Loucy (cell line): ENCODE data around the gene NRGN.

ENCODE experiments used
- EZH2phosphoT487 ChIP-seq: fragments of 200-600 bp; IDR thresholded peaks from 2 replicates; pipeline ENCODE4 v1.6.1; 2018; ENCODE audit warnings: antibody characterized with exemption, mild to moderate bottlenecking, moderate library complexity, borderline replicate concordance
- TF ChIP-seq, protein P1 (sequence below): fragments of 200-600 bp; sonication (generic); conservative IDR thresholded peaks from 2 replicates; pipeline ENCODE4 v1.5.1; 2014; ENCODE audit warnings: mild to moderate bottlenecking, antibody characterized with exemption, low read length

DNA sequence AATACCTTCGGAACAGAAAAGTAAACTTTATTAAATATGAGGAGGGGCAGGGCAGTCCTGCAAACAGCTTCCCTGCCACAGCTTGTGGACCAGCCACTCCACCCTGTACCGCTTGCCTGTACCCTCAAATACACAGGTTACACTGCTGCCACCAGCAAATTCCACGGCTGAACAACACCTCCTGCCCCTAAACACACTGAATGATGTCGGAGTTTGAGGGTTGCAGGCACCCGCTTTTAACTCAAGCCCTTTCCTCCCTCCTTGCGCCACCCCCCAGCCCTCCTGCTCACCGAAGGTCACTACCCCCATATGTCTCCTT lies 8.3 kb downstream of the NRGN start:
- TF ChIP-seq, protein P1, sequence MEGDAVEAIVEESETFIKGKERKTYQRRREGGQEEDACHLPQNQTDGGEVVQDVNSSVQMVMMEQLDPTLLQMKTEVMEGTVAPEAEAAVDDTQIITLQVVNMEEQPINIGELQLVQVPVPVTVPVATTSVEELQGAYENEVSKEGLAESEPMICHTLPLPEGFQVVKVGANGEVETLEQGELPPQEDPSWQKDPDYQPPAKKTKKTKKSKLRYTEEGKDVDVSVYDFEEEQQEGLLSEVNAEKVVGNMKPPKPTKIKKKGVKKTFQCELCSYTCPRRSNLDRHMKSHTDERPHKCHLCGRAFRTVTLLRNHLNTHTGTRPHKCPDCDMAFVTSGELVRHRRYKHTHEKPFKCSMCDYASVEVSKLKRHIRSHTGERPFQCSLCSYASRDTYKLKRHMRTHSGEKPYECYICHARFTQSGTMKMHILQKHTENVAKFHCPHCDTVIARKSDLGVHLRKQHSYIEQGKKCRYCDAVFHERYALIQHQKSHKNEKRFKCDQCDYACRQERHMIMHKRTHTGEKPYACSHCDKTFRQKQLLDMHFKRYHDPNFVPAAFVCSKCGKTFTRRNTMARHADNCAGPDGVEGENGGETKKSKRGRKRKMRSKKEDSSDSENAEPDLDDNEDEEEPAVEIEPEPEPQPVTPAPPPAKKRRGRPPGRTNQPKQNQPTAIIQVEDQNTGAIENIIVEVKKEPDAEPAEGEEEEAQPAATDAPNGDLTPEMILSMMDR, result no peak
- TF ChIP-seq EZH2phosphoT487, result no peak
